Heart right ventricle (tissue), 16 donors: ENCODE data around the gene MAML2. TPM values are rescaled to one million over a fixed set of nuclear protein-coding genes. Genes with fewer than 3 reads are reported as not detected.

ENCODE experiments used
- ATAC-seq, 8 donors: fragments of 200-7000 bp; cut with Tn5 transposase; one replicate each; pipeline ENCODE4 v1.9.1; 2020; ENCODE audit warnings: mild to moderate bottlenecking in 8 of 8, moderate library complexity in 8 of 8, moderate number of reproducible peaks in 1 of 8
- DNase-seq, 2 donors: peaks; one replicate each; pipeline ENCODE4 v3.0.0-alpha.2; 2020
- H3K27ac ChIP-seq, 10 donors: fragments of 200-600 bp; sonication (generic) in 2 of 10; one replicate each; pipeline versions ENCODE4 v1.5.0 to v1.8.0; 2020 to 2022; ENCODE audit warnings: mild to moderate bottlenecking in 3 of 10
- H3K27me3 ChIP-seq, 7 donors: fragments of 200-600 bp; one replicate each; pipeline ENCODE4 v1.8.0; 2021 to 2022; ENCODE audit warnings: mild to moderate bottlenecking in 2 of 7
- H3K36me3 ChIP-seq, 9 donors: fragments of 200-600 bp; sonication (generic) in 1 of 9; one replicate each; pipeline versions ENCODE4 v1.5.0 to v1.8.0; 2020 to 2022; ENCODE audit warnings: mild to moderate bottlenecking in 2 of 9
- H3K4me1 ChIP-seq, 9 donors: fragments of 200-600 bp; sonication (generic) in 1 of 9; one replicate each; pipeline versions ENCODE4 v1.5.0 to v1.8.0; 2020 to 2022; ENCODE audit warnings: mild to moderate bottlenecking in 4 of 9
- H3K4me3 ChIP-seq, 10 donors: fragments of 200-600 bp; sonication (generic) in 2 of 10; one replicate each; pipeline versions ENCODE4 v1.5.0 to v1.8.0; 2020 to 2022; ENCODE audit warnings: mild to moderate bottlenecking in 7 of 10, moderate library complexity in 2 of 10
- H3K9me3 ChIP-seq, 11 donors: fragments of 200-600 bp in 10 of 11; sonication (generic) in 2 of 11; one replicate each; pipeline versions ENCODE4 v1.5.0 to v1.8.0; 2013 to 2022; ENCODE audit warnings: mild to moderate bottlenecking in 2 of 11, control low read depth in 1 of 11, moderate library complexity in 1 of 11
- WGBS, 2 donors: extraction: QIAGEN DNeasy Blood & Tissue Kit; methylation state at CpG; one replicate each; pipeline ENCODE4 v1.1.7; 2013; ENCODE audit warnings: inconsistent platforms in 1 of 2; 5-methylcytosine and 5-hydroxymethylcytosine counted together
- intact Hi-C, 10 donors: fragments of 100-400 bp; cut with DNase I; formaldehyde crosslinking; loops; one replicate each; pipeline versions ENCODE4 v1.11.1 to v1.14.2; 2022
- polyA plus RNA-seq, 2 donors: library from polyadenylated mRNA; stranded (reverse); fragments of 200-250 nt; gene quantifications; one replicate each; pipeline ENCODE4 v1.2.3, GENCODE V29; 2013
- total RNA-seq, 10 donors: library from RNA; stranded (reverse); fragmentation: NEBNext Ultra II Directional in 3 of 10; extraction: Animal tissue kit (Norgen Biotek cat#: 25700) in 3 of 10; gene quantifications; one replicate each; pipeline versions ENCODE4 v1.2.1 to v1.2.4, GENCODE V29; 2021 to 2023
- TF ChIP-seq, protein P1 (sequence below), 9 donors: fragments of 200-600 bp; sonication (generic) in 2 of 9; IDR thresholded peaks; one replicate each; pipeline versions ENCODE4 v1.5.0 to v1.8.0; 2021 to 2022; ENCODE audit warnings: antibody characterized with exemption in 9 of 9, mild to moderate bottlenecking in 5 of 9, moderate library complexity in 1 of 9
- donor health status: Arrhythmogenic right ventricular cardiomyopathy.
- donor health status: ischemic (EF 13 %, LVEDD 7.1; RV severe dilation, severe dysfunction).
- donor health status: healthy with polysubstance abuse.
- donor health status: DM: no; HTN: yes; CAD: no.
- donor health status: DM: no; HTN: no; CAD: no.
- donor health status: ischemic (EF 25% LVEDD 6.9; RV normal size, moderate dysfunction).
- donor health status: ischemic (EF 25% LVEDD 5.7; RV mildly dilated, moderate dysfunction).
- donor health status: healthy.
- donor health status: DM: yes; HTN: yes; CAD: no.
- donor health status: Ischemic cardiomyopathy.
- donor health status: ischemic (EF 35%, LVEDD 5.7; RV mildly dilated, moderate dysfunction).
- donor health status: nonischemic (EF 11% LVEDD 7.7; RV severe dilation, severe dysfunction).
- donor health status: DM: yes; HTN: yes; CAD: no.
- donor health status: PGD.
- donor health status: ischemic (EF 29% LVEDD 5.4; RV normal size, mild dysfunction).
- donor health status: nonischemic (EF 23%, LVEDD 6.1; RV moderate dilation, normal function).

Gene MAML2
- total and polyA plus RNA-seq, 12 donors = 1.3 to 6.1 (median 4.1) TPM

DNA sequence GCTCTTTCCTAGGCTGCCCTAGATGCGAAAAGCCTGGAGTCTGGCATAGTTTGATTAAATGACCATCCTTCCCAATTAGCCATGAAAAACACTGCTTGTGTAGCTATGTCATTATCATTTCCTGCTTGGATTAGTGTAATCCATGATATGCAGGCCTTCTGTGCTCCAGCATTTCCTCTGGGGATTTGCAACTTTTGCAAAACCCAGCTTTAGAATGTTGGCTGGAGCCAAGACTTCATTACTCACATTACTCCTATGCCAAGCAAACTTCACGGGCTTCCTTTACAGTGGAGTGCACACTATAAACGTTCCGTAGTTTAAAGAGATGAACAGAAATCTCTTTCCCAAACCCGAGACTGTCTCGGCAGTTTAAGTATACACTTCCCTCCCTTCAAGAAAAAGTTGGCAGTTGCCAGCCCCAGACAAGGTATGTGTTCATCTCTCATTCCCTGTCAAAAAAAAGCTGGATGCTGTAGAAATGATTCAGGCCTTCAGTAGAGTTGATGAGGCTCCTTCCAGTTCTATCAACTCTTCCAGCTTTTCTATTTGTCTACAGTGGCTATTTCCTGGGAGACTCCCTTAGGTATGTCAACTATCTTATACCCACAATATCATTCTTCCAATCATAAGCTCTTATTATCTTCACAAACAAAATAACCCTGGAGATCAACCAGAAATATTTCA is 180.0 kb downstream of the MAML2 start:
- TF ChIP-seq, protein P1, sequence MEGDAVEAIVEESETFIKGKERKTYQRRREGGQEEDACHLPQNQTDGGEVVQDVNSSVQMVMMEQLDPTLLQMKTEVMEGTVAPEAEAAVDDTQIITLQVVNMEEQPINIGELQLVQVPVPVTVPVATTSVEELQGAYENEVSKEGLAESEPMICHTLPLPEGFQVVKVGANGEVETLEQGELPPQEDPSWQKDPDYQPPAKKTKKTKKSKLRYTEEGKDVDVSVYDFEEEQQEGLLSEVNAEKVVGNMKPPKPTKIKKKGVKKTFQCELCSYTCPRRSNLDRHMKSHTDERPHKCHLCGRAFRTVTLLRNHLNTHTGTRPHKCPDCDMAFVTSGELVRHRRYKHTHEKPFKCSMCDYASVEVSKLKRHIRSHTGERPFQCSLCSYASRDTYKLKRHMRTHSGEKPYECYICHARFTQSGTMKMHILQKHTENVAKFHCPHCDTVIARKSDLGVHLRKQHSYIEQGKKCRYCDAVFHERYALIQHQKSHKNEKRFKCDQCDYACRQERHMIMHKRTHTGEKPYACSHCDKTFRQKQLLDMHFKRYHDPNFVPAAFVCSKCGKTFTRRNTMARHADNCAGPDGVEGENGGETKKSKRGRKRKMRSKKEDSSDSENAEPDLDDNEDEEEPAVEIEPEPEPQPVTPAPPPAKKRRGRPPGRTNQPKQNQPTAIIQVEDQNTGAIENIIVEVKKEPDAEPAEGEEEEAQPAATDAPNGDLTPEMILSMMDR (IDR thresholded peaks at IDR 0.05) = no peak
- no peaks in the 10 kb centered on the region for H3K36me3 ChIP-seq
- H3K27ac ChIP-seq = peak overlapping the region; percentile 6 to 79 (median 62)
- H3K4me3 ChIP-seq = no peak overlapping the region
- DNase-seq (peak in 1 of 2 donors; percentile 67), ATAC-seq (peak; percentile 77 to 93 (median 86))
- 43 to 46% methylated on average over 6 of the region's 6 CpGs for WGBS, 2 donors
- H3K9me3 ChIP-seq = no peaks in the 10 kb centered on the region
- intact Hi-C loops = loop anchor here in 3 of 10 donors (5.0 to 10.0 kb wide), 4 partner anchors 34 to 92 kb away; no protein-coding TSS in a partner anchor
- H3K27me3 ChIP-seq = no peaks in the 10 kb centered on the region
- peaks cover 0 to 57% (median 41%) of the 10 kb centered on the region in 9 donors for H3K4me1 ChIP-seq

DNA sequence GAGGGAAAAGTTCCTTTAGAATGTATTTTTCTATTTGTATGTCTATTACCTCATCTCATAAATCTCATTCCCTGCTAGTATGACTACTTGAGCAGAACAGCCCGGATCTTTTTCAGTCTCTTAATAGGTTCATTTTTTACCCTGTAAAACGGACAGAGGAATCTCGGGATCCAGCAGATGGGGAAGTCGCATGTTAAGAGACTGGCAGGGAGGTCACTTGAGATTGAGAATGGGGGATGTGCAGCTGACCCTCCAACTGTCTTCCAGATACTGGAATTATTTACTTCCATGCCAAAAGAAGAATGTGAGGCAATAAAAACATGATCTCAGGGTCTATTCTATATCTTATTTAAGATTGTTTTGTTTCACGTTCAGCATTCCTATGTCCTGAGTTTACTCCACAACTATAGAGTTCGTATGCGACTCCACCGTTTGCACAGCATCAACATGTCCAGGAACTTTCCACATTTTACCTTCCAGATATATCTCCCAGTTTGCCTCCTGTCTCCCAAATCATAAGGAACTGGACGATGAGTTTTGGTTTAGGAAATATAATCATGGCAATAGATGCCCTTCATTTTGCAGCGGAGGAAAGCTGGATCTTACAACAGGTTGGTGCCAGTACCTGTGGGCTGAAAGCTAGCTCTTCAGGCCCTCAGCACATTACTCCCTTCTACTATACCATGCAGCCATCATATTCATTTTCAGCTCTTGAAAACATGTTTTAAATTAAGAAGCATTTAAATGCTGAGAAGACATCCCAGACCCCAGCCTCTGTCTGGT is 181.5 kb downstream of the MAML2 start:
- H3K27me3 ChIP-seq = no peaks in the 10 kb centered on the region
- no peaks in the 10 kb centered on the region for H3K36me3 ChIP-seq
- DNase-seq = no peak
- peak overlapping the region in 8 of 10 donors; percentile 23 to 79 (median 64) for H3K27ac ChIP-seq
- no peaks in the 10 kb centered on the region for H3K9me3 ChIP-seq
- intact Hi-C loops = loop anchor here in 3 of 10 donors (5.0 to 10.0 kb wide), 4 partner anchors 36 to 93 kb away; no protein-coding TSS in a partner anchor
- no peak for ATAC-seq
- peaks cover 2 to 65% (median 45%) of the 10 kb centered on the region in 9 donors for H3K4me1 ChIP-seq
- H3K4me3 ChIP-seq = no peak overlapping the region
- TF ChIP-seq, protein P1 (IDR thresholded peaks at IDR 0.05) = no peak
- 73 to 74% methylated on average over 10 of the region's 10 CpGs for WGBS, 2 donors

DNA sequence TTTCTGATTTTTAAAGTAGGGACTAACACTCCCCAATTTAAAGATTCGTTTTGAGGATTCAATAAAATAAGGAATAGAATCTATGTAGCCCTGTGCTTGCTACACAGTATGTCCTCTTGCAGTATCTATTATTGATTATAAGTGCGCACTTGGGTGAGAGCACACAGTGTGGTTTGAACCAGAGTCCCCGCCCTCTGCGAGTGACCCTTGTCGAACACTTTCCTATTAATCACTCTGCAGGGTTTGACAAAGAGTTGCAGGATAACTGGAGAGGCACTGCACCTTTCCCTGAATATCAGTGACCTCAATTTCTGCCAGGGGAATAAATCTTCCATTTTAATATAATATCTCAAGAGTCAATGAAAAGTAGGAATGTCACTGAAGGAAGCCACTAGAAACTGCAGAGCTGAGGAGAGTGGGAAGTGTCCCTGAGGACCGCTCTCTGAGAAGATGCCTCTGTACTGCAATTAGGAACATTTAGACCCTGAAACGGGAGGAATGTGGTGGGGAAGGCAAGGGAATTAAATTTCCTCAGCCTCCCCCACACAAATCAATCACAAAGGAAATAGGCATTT is 182.2 kb downstream of the MAML2 start:
- peak overlapping the region in 8 of 10 donors; percentile 23 to 73 (median 52) for H3K27ac ChIP-seq
- no peaks in the 10 kb centered on the region for H3K9me3 ChIP-seq
- no peak for ATAC-seq
- H3K27me3 ChIP-seq = no peaks in the 10 kb centered on the region
- H3K4me1 ChIP-seq = peaks cover 5 to 68% (median 48%) of the 10 kb centered on the region in 9 donors
- H3K4me3 ChIP-seq = no peak overlapping the region
- TF ChIP-seq, protein P1 (IDR thresholded peaks at IDR 0.05) = no peak
- DNase-seq = no peak
- intact Hi-C loops = loop anchor here in 3 of 10 donors (5.0 to 10.0 kb wide), 4 partner anchors 36 to 94 kb away; no protein-coding TSS in a partner anchor
- no peaks in the 10 kb centered on the region for H3K36me3 ChIP-seq
- WGBS, 2 donors = 74 to 78% methylated on average over 7 of the region's 7 CpGs

DNA sequence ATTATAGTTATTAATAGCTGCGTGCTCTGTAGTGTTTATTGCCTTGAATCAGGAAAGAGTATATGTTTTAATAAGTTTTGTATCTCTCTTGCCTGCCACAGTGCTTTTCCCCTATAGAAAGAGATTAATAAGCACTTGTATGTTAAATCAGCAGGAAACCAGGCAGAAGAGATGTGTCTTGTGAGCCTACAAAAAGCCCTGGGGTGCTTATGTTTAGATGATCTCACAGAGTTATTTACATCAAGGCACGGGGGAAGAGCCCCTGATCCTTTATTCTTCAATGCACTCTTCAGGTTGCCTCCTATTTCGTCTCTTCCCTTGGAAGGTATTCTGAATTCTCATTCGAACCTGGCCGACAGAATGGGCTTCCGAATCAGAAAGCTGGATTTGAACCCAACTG is 183.0 kb downstream of the MAML2 start:
- DNase-seq = no peak
- H3K4me3 ChIP-seq = no peak overlapping the region
- ATAC-seq = no peak
- TF ChIP-seq, protein P1 (IDR thresholded peaks at IDR 0.05) = no peak
- peaks cover 8 to 72% (median 53%) of the 10 kb centered on the region in 9 donors for H3K4me1 ChIP-seq
- intact Hi-C loops = loop anchor here in 3 of 10 donors (5.0 to 10.0 kb wide), 4 partner anchors 37 to 95 kb away; no protein-coding TSS in a partner anchor
- no peaks in the 10 kb centered on the region for H3K27me3 ChIP-seq
- no peaks in the 10 kb centered on the region for H3K9me3 ChIP-seq
- H3K27ac ChIP-seq = no peak overlapping the region
- no peaks in the 10 kb centered on the region for H3K36me3 ChIP-seq
- 63 to 65% methylated on average over 6 of the region's 6 CpGs for WGBS, 2 donors
